Measurements from ENCODE around the gene ANKH. TPM values are rescaled to one million over a fixed set of nuclear protein-coding genes. Genes with fewer than 3 reads are reported as not detected.

The ANKH gene
- total and polyA plus RNA-seq, 2 of the 13 experiments (the other 11 are each of a cell fraction or from before 2014, with no cell fraction given), result 25.0 to 36.0 TPM

DNA sequence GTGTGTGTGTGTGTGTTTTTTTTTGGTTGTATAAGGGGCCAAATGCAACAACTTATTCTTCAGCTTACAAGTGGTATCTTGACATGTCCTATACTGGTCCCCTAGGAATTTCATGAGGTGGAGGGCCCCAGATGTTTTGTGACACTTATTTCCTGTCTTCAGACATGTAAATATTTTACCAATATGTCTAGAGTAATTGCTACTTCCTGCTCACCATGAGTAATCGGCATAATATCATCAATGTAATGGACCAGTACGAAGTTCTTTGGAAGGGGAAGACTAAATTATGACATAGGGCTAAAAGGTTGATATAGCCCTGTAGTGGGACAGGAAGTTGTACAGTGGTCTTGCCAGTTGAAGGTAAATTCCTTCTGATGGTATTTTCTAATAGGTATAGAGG, 210.7 kb downstream of the ANKH start:
- no TSS peak for BruUV-seq (replicated peaks)
- Histone ChIP-seq H2AFZ (ENCODE audit: low read length) (no peak overlapping the region), H3K27me3 (ENCODE audit: control insufficient read depth in 1 of 2, insufficient read depth in 2 of 2, low read length in 2 of 2) (no peaks in the 10 kb centered on the region), H3K36me3 (replicated peaks in 1 of 2; ENCODE audit: control insufficient read depth in 1 of 2, insufficient read depth in 2 of 2, low read length in 2 of 2) (no peaks in the 10 kb centered on the region), H3K4me2 (ENCODE audit: low read depth, low read length) (no peak overlapping the region), H3K4me3 (replicated peaks in 1 of 3; ENCODE audit: insufficient read depth in 1 of 3, low read depth in 2 of 3, low read length in 3 of 3) (no peak overlapping the region), H3K79me2 (ENCODE audit: insufficient read depth, low read length) (peaks cover 9% of the 10 kb centered on the region), H3K27ac (ENCODE audit: extremely low read length, insufficient read depth, low read length) (no peak overlapping the region), H3K4me1 (ENCODE audit: insufficient read depth, low read length) (peaks cover 28% of the 10 kb centered on the region), H3K9me3 (ENCODE audit: low read length) (no peaks in the 10 kb centered on the region), H4K20me1 (ENCODE audit: insufficient read depth, low read length) (peaks cover 2% of the 10 kb centered on the region; the same call in 1 of the 2 replicates), H3K9ac (ENCODE audit: insufficient read depth, low read depth, low read length) (no peak overlapping the region)
- ChIA-PET CTCF (ENCODE audit: low intra/inter-chr PET ratio, low total read pairs) (no interaction called here), POLR2A (no interaction called here)
- DNase-seq (ENCODE audit: low spot score) (no peak), FAIRE-seq (no peak), ATAC-seq (no peak)
- intact Hi-C loops (cut with micrococcal nuclease; ENCODE audit: unreplicated experiment), result loop anchor here (10.0 kb wide), 1 partner anchor 516 kb away; the partner anchor contains the start of gene TRIO
- TF ChIP-seq ZNF619 (CRISPR knock-in tag; IDR thresholded peaks at IDR 0.05), result no peak
- TF ChIP-seq ZFAT (CRISPR knock-in tag; conservative IDR thresholded peaks at IDR 0.05), result no peak
- TF ChIP-seq, protein P1, sequence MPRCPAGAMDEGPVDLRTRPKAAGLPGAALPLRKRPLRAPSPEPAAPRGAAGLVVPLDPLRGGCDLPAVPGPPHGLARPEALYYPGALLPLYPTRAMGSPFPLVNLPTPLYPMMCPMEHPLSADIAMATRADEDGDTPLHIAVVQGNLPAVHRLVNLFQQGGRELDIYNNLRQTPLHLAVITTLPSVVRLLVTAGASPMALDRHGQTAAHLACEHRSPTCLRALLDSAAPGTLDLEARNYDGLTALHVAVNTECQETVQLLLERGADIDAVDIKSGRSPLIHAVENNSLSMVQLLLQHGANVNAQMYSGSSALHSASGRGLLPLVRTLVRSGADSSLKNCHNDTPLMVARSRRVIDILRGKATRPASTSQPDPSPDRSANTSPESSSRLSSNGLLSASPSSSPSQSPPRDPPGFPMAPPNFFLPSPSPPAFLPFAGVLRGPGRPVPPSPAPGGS (CRISPR knock-in tag; IDR thresholded peaks at IDR 0.05), result no peak
- no peak for TF ChIP-seq XBP1 (CRISPR knock-in tag; IDR thresholded peaks at IDR 0.05)
- TF ChIP-seq, protein P2, sequence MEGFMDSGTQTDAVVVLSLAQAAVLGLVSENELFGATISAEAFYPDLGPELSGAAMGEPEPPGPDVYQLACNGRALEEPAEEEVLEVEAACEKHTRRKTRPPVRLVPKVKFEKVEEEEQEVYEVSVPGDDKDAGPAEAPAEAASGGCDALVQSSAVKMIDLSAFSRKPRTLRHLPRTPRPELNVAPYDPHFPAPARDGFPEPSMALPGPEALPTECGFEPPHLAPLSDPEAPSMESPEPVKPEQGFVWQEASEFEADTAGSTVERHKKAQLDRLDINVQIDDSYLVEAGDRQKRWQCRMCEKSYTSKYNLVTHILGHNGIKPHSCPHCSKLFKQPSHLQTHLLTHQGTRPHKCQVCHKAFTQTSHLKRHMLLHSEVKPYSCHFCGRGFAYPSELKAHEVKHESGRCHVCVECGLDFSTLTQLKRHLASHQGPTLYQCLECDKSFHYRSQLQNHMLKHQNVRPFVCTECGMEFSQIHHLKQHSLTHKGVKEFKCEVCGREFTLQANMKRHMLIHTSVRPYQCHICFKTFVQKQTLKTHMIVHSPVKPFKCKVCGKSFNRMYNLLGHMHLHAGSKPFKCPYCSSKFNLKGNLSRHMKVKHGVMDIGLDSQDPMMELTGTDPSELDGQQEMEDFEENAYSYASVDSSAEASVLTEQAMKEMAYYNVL (CRISPR knock-in tag; IDR thresholded peaks at IDR 0.05; ENCODE audit: borderline replicate concordance), result no peak
- TF ChIP-seq, protein P3, sequence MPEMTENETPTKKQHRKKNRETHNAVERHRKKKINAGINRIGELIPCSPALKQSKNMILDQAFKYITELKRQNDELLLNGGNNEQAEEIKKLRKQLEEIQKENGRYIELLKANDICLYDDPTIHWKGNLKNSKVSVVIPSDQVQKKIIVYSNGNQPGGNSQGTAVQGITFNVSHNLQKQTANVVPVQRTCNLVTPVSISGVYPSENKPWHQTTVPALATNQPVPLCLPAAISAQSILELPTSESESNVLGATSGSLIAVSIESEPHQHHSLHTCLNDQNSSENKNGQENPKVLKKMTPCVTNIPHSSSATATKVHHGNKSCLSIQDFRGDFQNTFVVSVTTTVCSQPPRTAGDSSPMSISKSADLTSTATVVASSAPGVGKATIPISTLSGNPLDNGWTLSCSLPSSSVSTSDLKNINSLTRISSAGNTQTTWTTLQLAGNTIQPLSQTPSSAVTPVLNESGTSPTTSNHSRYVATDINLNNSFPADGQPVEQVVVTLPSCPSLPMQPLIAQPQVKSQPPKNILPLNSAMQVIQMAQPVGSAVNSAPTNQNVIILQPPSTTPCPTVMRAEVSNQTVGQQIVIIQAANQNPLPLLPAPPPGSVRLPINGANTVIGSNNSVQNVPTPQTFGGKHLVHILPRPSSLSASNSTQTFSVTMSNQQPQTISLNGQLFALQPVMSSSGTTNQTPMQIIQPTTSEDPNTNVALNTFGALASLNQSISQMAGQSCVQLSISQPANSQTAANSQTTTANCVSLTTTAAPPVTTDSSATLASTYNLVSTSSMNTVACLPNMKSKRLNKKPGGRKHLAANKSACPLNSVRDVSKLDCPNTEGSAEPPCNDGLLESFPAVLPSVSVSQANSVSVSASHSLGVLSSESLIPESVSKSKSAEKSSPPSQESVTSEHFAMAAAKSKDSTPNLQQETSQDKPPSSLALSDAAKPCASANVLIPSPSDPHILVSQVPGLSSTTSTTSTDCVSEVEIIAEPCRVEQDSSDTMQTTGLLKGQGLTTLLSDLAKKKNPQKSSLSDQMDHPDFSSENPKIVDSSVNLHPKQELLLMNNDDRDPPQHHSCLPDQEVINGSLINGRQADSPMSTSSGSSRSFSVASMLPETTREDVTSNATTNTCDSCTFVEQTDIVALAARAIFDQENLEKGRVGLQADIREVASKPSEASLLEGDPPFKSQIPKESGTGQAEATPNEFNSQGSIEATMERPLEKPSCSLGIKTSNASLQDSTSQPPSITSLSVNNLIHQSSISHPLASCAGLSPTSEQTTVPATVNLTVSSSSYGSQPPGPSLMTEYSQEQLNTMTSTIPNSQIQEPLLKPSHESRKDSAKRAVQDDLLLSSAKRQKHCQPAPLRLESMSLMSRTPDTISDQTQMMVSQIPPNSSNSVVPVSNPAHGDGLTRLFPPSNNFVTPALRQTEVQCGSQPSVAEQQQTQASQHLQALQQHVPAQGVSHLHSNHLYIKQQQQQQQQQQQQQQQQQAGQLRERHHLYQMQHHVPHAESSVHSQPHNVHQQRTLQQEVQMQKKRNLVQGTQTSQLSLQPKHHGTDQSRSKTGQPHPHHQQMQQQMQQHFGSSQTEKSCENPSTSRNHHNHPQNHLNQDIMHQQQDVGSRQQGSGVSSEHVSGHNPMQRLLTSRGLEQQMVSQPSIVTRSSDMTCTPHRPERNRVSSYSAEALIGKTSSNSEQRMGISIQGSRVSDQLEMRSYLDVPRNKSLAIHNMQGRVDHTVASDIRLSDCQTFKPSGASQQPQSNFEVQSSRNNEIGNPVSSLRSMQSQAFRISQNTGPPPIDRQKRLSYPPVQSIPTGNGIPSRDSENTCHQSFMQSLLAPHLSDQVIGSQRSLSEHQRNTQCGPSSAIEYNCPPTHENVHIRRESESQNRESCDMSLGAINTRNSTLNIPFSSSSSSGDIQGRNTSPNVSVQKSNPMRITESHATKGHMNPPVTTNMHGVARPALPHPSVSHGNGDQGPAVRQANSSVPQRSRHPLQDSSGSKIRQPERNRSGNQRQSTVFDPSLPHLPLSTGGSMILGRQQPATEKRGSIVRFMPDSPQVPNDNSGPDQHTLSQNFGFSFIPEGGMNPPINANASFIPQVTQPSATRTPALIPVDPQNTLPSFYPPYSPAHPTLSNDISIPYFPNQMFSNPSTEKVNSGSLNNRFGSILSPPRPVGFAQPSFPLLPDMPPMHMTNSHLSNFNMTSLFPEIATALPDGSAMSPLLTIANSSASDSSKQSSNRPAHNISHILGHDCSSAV (CRISPR knock-in tag; IDR thresholded peaks at IDR 0.05; ENCODE audit: borderline replicate concordance), result no peak
- no peak for TF ChIP-seq YY1 (IDR thresholded peaks at IDR 0.05; ENCODE audit: insufficient read depth, insufficient replicate concordance, low read depth, low read length)
- TF ChIP-seq ZNF674 (CRISPR knock-in tag; IDR thresholded peaks at IDR 0.05; ENCODE audit: low read depth), result no peak
- TF ChIP-seq ZC3H4 (CRISPR knock-in tag; IDR thresholded peaks at IDR 0.05; ENCODE audit: borderline replicate concordance), result no peak
- TF ChIP-seq FOXK2 (IDR thresholded peaks at IDR 0.05), result no peak
- TF ChIP-seq NFE2L1 (CRISPR knock-in tag; IDR thresholded peaks at IDR 0.05; ENCODE audit: borderline replicate concordance), result no peak
- TF ChIP-seq RAD51 (IDR thresholded peaks at IDR 0.05; ENCODE audit: borderline replicate concordance), result no peak
- no peak for TF ChIP-seq ZNF468 (CRISPR knock-in tag; IDR thresholded peaks at IDR 0.05)
- in situ Hi-C loops (cut with HindIII; ENCODE audit: extremely low pct_ligation_motif_present, low pct_unique_long_range_greater_than_20kb), result no loop called here
- WGBS (ENCODE audit: low lambda C conversion rate), result 54% methylated on average over 2 of the region's 2 CpGs
